ENCODE results near the gene ROBO2.

The ROBO2 gene

GRCh38 chr3:77685713-77686112 is 645.8 kb downstream of the ROBO2 start:
- H3K9me3 Mint-ChIP-seq, result peaks cover 15% of the 10 kb centered on the region
- DNase-seq (ENCODE audit: low spot score in 2 of 2), result no peak
- no peaks in the 10 kb centered on the region for H3K36me3 Mint-ChIP-seq
- no peak overlapping the region for H3K27ac Mint-ChIP-seq
- no peaks in the 10 kb centered on the region for H3K4me1 Mint-ChIP-seq
- no peak overlapping the region for H3K4me3 Mint-ChIP-seq
- no peak for ATAC-seq

GRCh38 chr3:77686560-77686959 is 646.7 kb downstream of the ROBO2 start:
- Mint-ChIP-seq H3K4me1 (no peaks in the 10 kb centered on the region), H3K4me3 (no peak overlapping the region), H3K9me3 (peaks cover 16% of the 10 kb centered on the region), H3K36me3 (no peaks in the 10 kb centered on the region), H3K27ac (no peak overlapping the region)
- no peak for ATAC-seq
- DNase-seq (ENCODE audit: low spot score in 2 of 2), result no peak

GRCh38 chr3:77687545-77687944 is 647.6 kb downstream of the ROBO2 start:
- Mint-ChIP-seq H3K4me1 (no peaks in the 10 kb centered on the region), H3K36me3 (no peaks in the 10 kb centered on the region), H3K4me3 (no peak overlapping the region), H3K27ac (no peak overlapping the region), H3K9me3 (peaks cover 14% of the 10 kb centered on the region)
- ATAC-seq (no peak), DNase-seq (ENCODE audit: low spot score in 2 of 2) (no peak)

- no peaks in the 10 kb centered on the region for H3K36me3 Mint-ChIP-seq
- peaks cover 19% of the 10 kb centered on the region for H3K9me3 Mint-ChIP-seq
- DNase-seq (ENCODE audit: low spot score in 2 of 2) (no peak), ATAC-seq (no peak)
- no peak overlapping the region for H3K27ac Mint-ChIP-seq
- H3K4me3 Mint-ChIP-seq, result no peak overlapping the region
- H3K4me1 Mint-ChIP-seq, result no peaks in the 10 kb centered on the region
Observed at GRCh38 chr3:77690284-77690845, 650.5 kb downstream of the ROBO2 start.

GRCh38 chr3:77693147-77693546 is 653.2 kb downstream of the ROBO2 start:
- no peaks in the 10 kb centered on the region for H3K4me1 Mint-ChIP-seq
- H3K4me3 Mint-ChIP-seq, result no peak overlapping the region
- DNase-seq (ENCODE audit: low spot score in 2 of 2) (no peak), ATAC-seq (no peak)
- no peaks in the 10 kb centered on the region for H3K36me3 Mint-ChIP-seq
- H3K27ac Mint-ChIP-seq, result no peak overlapping the region
- peaks cover 24% of the 10 kb centered on the region for H3K9me3 Mint-ChIP-seq

GRCh38 chr3:77699125-77699691 is 659.3 kb downstream of the ROBO2 start:
- Mint-ChIP-seq H3K4me1 (no peaks in the 10 kb centered on the region), H3K27ac (no peak overlapping the region), H3K4me3 (no peak overlapping the region), H3K9me3 (peaks cover 23% of the 10 kb centered on the region), H3K36me3 (no peaks in the 10 kb centered on the region)
- DNase-seq (ENCODE audit: low spot score in 2 of 2) (no peak), ATAC-seq (no peak)
